HepG2 (cell line): ENCODE data around the gene PEAK1. TPM values are rescaled to one million over a fixed set of nuclear protein-coding genes. Genes with fewer than 3 reads are reported as not detected.
A peak's percentile ranks its signal among the peaks of the same experiment; 100 is the strongest.

Source experiments
- ATAC-seq: fragments of 200-7000 bp; cut with Tn5 transposase; 3 replicates; pipeline ENCODE4 v1.9.1; 2020; ENCODE audit warnings: mild to moderate bottlenecking, moderate library complexity
- BruUV-seq: library from RNA; stranded (reverse); fragments of 400-500 nt; replicated peaks from 2 replicates; lab custom pipeline; 2021; lab: Mats Ljungman, UMichigan
- CTCF ChIA-PET: fragments of 300-600 bp; formaldehyde crosslinking; extraction: SDS; loops from one replicate; lab custom pipeline; 2021; ENCODE audit warnings: low total read pairs, inconsistent platforms, low intra/inter-chr PET ratio; lab: Yijun Ruan, JAX
- POLR2A ChIA-PET: fragments of 350-600 bp; sonication (Branson Sonifier 250); formaldehyde crosslinking; loops from one replicate; lab custom pipeline; 2020; ENCODE audit warnings: antibody characterized with exemption, inconsistent platforms; lab: Yijun Ruan, JAX
- DNase-seq: peaks from one replicate; pipeline ENCODE4 v3.0.0-alpha.2; 2015; ENCODE audit warnings: low spot score
- FAIRE-seq: peaks from 3 replicates; lab custom pipeline; 2011; peaks lifted over from hg19 to GRCh38; lab: Jason Lieb, UNC
- H2AFZ ChIP-seq: one replicate; pipeline ENCODE4 v1.6.1; 2011; ENCODE audit warnings: low read length, inconsistent platforms
- H3K27ac ChIP-seq: fragments of 300-600 bp; 3 replicates; pipeline ENCODE4 v1.8.0; 2011; ENCODE audit warnings: mixed run types, mild to moderate bottlenecking, mixed read lengths, low read length, inconsistent platforms; ENCODE audit not compliant: insufficient read depth; ENCODE audit errors: extremely low read length
- H3K27me3 ChIP-seq, 2 experiments: fragments of 200-600 bp in 1 of 2; 2 replicates in 1 of 2; 3 replicates in 1 of 2; pipeline versions ENCODE4 v1.6.0 to v1.8.0; 2011; ENCODE audit warnings: low read length in 2 of 2, mild to moderate bottlenecking in 2 of 2, moderate library complexity in 2 of 2, inconsistent platforms in 1 of 2; ENCODE audit not compliant: insufficient read depth in 2 of 2, control insufficient read depth in 1 of 2
- H3K36me3 ChIP-seq, 2 experiments: fragments of 200-600 bp in 1 of 2; replicated peaks in 1 of 2; 2 replicates in 1 of 2; 3 replicates in 1 of 2; pipeline versions ENCODE4 v1.5.1 to v1.8.0; 2011; ENCODE audit warnings: low read length in 2 of 2, inconsistent platforms in 1 of 2; ENCODE audit not compliant: insufficient read depth in 2 of 2, control insufficient read depth in 1 of 2
- H3K4me1 ChIP-seq: 2 replicates; pipeline ENCODE4 v1.5.1; 2012; ENCODE audit warnings: low read length, inconsistent platforms; ENCODE audit not compliant: insufficient read depth
- H3K4me2 ChIP-seq: 2 replicates; pipeline ENCODE4 v1.6.0; 2011; ENCODE audit warnings: low read depth, low read length, inconsistent platforms
- H3K4me3 ChIP-seq, 3 experiments: fragments of 200-600 bp in 1 of 3; sonication (generic), shearing (Covaris generic) in 1 of 3; replicated peaks in 1 of 3; 2 replicates each; pipeline ENCODE4 v1.5.1; 2011 to 2016; ENCODE audit warnings: low read length in 3 of 3, inconsistent platforms in 2 of 3, low read depth in 2 of 3, mild to moderate bottlenecking in 2 of 3, control low read depth in 1 of 3, mixed read lengths in 1 of 3; ENCODE audit not compliant: insufficient read depth in 1 of 3
- H3K79me2 ChIP-seq: one replicate; pipeline ENCODE4 v1.6.1; 2011; ENCODE audit warnings: low read length, inconsistent platforms; ENCODE audit not compliant: insufficient read depth
- H3K9ac ChIP-seq: 2 replicates; pipeline ENCODE4 v1.6.0; 2011; ENCODE audit warnings: mild to moderate bottlenecking, low read depth, low read length, inconsistent platforms; ENCODE audit not compliant: insufficient read depth
- H3K9me3 ChIP-seq: 2 replicates; pipeline ENCODE4 v1.5.1; 2012; ENCODE audit warnings: mild to moderate bottlenecking, low read length
- H4K20me1 ChIP-seq: 2 replicates; pipeline ENCODE4 v1.6.0; 2011; ENCODE audit warnings: inconsistent platforms, mild to moderate bottlenecking, low read length, moderate library complexity; ENCODE audit not compliant: insufficient read depth
- ADNP ChIP-seq: sonication (generic); formaldehyde crosslinking; IDR thresholded peaks from 2 replicates; pipeline ENCODE4 v1.4.0; 2020; ENCODE audit warnings: missing genetic modification reagents
- ARNTL ChIP-seq: sonication (generic); formaldehyde crosslinking; IDR thresholded peaks from 2 replicates; pipeline ENCODE4 v1.4.0; 2020; ENCODE audit warnings: mild to moderate bottlenecking, missing genetic modification reagents
- CREB1 ChIP-seq, 2 experiments: fragments of 450-650 bp in 1 of 2; IDR thresholded peaks; 2 replicates each; pipeline ENCODE4 v1.6.1; 2016 to 2017; ENCODE audit warnings: control low read depth in 1 of 2, mild to moderate bottlenecking in 1 of 2, missing compliant biosample characterization in 1 of 2, missing genetic modification characterization in 1 of 2
- KDM2A ChIP-seq: sonication (generic); formaldehyde crosslinking; IDR thresholded peaks from 2 replicates; pipeline ENCODE4 v1.4.0; 2020; ENCODE audit warnings: low read depth, missing genetic modification reagents, borderline replicate concordance
- KIAA2018 ChIP-seq: sonication (generic); formaldehyde crosslinking; IDR thresholded peaks from 2 replicates; pipeline ENCODE4 v1.5.0; 2020; ENCODE audit warnings: mild to moderate bottlenecking, missing genetic modification reagents, borderline replicate concordance
- NFYC ChIP-seq: IDR thresholded peaks from 2 replicates; pipeline ENCODE4 v1.6.1; 2016; ENCODE audit warnings: missing genetic modification reagents, missing compliant biosample characterization
- PHF21A ChIP-seq: sonication (generic); formaldehyde crosslinking; IDR thresholded peaks from 2 replicates; pipeline ENCODE4 v1.5.0; 2020; ENCODE audit warnings: mild to moderate bottlenecking, missing genetic modification reagents
- RFX5 ChIP-seq: IDR thresholded peaks from 2 replicates; pipeline ENCODE4 v1.6.1; 2011; ENCODE audit warnings: low read depth, low read length, improper control_type of control experiment
- RFXAP ChIP-seq: sonication (generic); formaldehyde crosslinking; IDR thresholded peaks from 2 replicates; pipeline ENCODE4 v1.4.0; 2020; ENCODE audit warnings: missing genetic modification reagents, borderline replicate concordance
- SRSF4 ChIP-seq: fragments of 200-400 bp; formaldehyde crosslinking; IDR thresholded peaks from one replicate; pipeline ENCODE4 v1.6.1; 2018; ENCODE audit warnings: mild to moderate bottlenecking, low read depth, low read length, moderate library complexity; ENCODE audit not compliant: poor library complexity, severe bottlenecking
- TAF1 ChIP-seq: sonication (generic); formaldehyde crosslinking; IDR thresholded peaks from 2 replicates; pipeline ENCODE4 v1.4.0; 2020; ENCODE audit warnings: missing genetic modification reagents
- TFAP4 ChIP-seq: sonication (generic); IDR thresholded peaks from 2 replicates; pipeline ENCODE4 v1.6.1; 2016; ENCODE audit warnings: low read depth, borderline replicate concordance
- ZMYM4 ChIP-seq: sonication (generic); formaldehyde crosslinking; IDR thresholded peaks from 2 replicates; pipeline ENCODE4 v1.8.1; 2023; ENCODE audit warnings: mild to moderate bottlenecking, missing genetic modification reagents
- ZNF580 ChIP-seq: IDR thresholded peaks from 2 replicates; pipeline ENCODE4 v1.6.1; 2016; ENCODE audit warnings: low read depth, borderline replicate concordance
- WGBS: methylation state at CpG from one replicate; pipeline ENCODE4 v1.1.6; 2017; ENCODE audit warnings: low lambda C conversion rate; 5-methylcytosine and 5-hydroxymethylcytosine counted together
- in situ Hi-C: cut with HindIII; loops from 2 replicates; pipeline ENCODE4 v1.10.0; 2017; ENCODE audit warnings: low pct_unique_long_range_greater_than_20kb; ENCODE audit not compliant: extremely low pct_ligation_motif_present
- intact Hi-C: fragments of 100-400 bp; cut with micrococcal nuclease; formaldehyde crosslinking; loops from one replicate; pipeline ENCODE4 v1.10.0; 2022; ENCODE audit not compliant: unreplicated experiment
- polyA plus RNA-seq, 8 experiments: library from polyadenylated mRNA; depleted of rRNA in 3 of 8; stranded (reverse) in 7 of 8; unstranded in 1 of 8; fragments of >200 nt; fragmentation: Illumina TruSeq in 4 of 8; extraction: Trizol in 4 of 8; gene quantifications; 2 replicates each; pipeline versions ENCODE4 v1.2.1 to v1.2.3, GENCODE V29; 2011 to 2016; ENCODE audit warnings: low read depth in 4 of 8, missing spikeins in 1 of 8, mixed read lengths in 1 of 8; ENCODE audit not compliant: insufficient read depth in 1 of 8
- total RNA-seq, 5 experiments: library from RNA; depleted of rRNA; stranded (reverse); fragments of >200 nt; fragmentation: Illumina TruSeq; extraction: Trizol; gene quantifications; 2 replicates each; pipeline ENCODE4 v1.2.3, GENCODE V29; 2016; ENCODE audit warnings: low read depth in 1 of 5

PEAK1 gene
- total and polyA plus RNA-seq, 2 of the 13 experiments (the other 11 are each of a cell fraction or from before 2014, with no cell fraction given), result 6.0 to 6.6 TPM

GRCh38 chr15:77083381-77084160 lies 336.3 kb downstream of the PEAK1 start:
- WGBS, result 12% methylated on average over 9 of the region's 21 CpGs
- H3K4me2 ChIP-seq, result peak overlapping the region; percentile 72
- no TSS peak for BruUV-seq
- H3K27ac ChIP-seq, result no peak overlapping the region
- no peak overlapping the region for H2AFZ ChIP-seq
- H3K9me3 ChIP-seq, result no peaks in the 10 kb centered on the region
- no peaks in the 10 kb centered on the region for H4K20me1 ChIP-seq
- H3K4me3 ChIP-seq, result peak overlapping the region in 2 of 3 experiments; percentile 23 to 61; a peak in 2 of 6 replicates
- peak; percentile 98 for ATAC-seq
- H3K4me1 ChIP-seq, result peaks cover 18% of the 10 kb centered on the region
- no peak overlapping the region for H3K9ac ChIP-seq
- FAIRE-seq, result peak; percentile 28
- ChIA-PET POLR2A (interaction anchor here (0.7 kb wide), 1 partner anchor 12 kb away, joined by 5 read pairs; the partner anchor contains the start of gene TSPAN3), CTCF (no interaction called here)
- in situ Hi-C loops (no loop called here), intact Hi-C loops (no loop called here)
- no peaks in the 10 kb centered on the region for H3K79me2 ChIP-seq
- DNase-seq, result peak; percentile 75
- no peaks in the 10 kb centered on the region for H3K36me3 ChIP-seq
- H3K27me3 ChIP-seq, result peaks cover 0 to 8% of the 10 kb centered on the region in 2 experiments; a peak in 1 of 5 replicates
- TF ChIP-seq CREB1 (IDR thresholded peaks at IDR 0.05) (no peak), CREB1 (CRISPR knock-in tag; IDR thresholded peaks at IDR 0.05) (no peak), ZNF580 (0 out of 2 replicates have a peak, but pooled peaks have one; percentile 30), TFAP4 (peak; percentile 57; the same call in 1 of the 2 replicates), TAF1 (CRISPR knock-in tag) (0 out of 2 replicates have a peak, but pooled peaks have one; percentile 16), PHF21A (0 out of 2 replicates have a peak, but pooled peaks have one; percentile 36), ADNP (CRISPR knock-in tag) (no peak), KIAA2018 (CRISPR knock-in tag) (no peak), ARNTL (no peak), SRSF4 (no peak), RFXAP (peak; percentile 83), ZMYM4 (CRISPR knock-in tag) (peak; percentile 61; the same call in 1 of the 2 replicates), RFX5 (peak; percentile 75), KDM2A (CRISPR knock-in tag) (0 out of 2 replicates have a peak, but pooled peaks have one; percentile 20), NFYC (CRISPR knock-in tag) (peak; percentile 76)
